H1 (cell line): ENCODE data around the gene ARID1B. TPM values are rescaled to one million over a fixed set of nuclear protein-coding genes. Genes with fewer than 3 reads are reported as not detected.

Experiments
- CTCF ChIA-PET: fragments of 300-600 bp; sonication (Branson Sonifier 250); formaldehyde crosslinking; loops from one replicate; lab custom pipeline; 2021; ENCODE audit not compliant: partially characterized antibody; lab: Charles Lee
- POLR2A ChIA-PET: fragments of 300-600 bp; sonication (Branson Sonifier 250); formaldehyde crosslinking; loops from one replicate; lab custom pipeline; 2021; ENCODE audit warnings: inconsistent platforms; ENCODE audit not compliant: partially characterized antibody; lab: Charles Lee
- DNase-seq, 2 experiments: peaks; one replicate each; pipeline versions ENCODE4 v3.0.0 to v3.0.0-alpha.2; 2010 to 2022; ENCODE audit warnings: low spot score in 2 of 2, low read depth in 1 of 2, mixed read lengths in 1 of 2
- FAIRE-seq: peaks from 2 replicates; lab custom pipeline; 2011; peaks lifted over from hg19 to GRCh38; lab: Jason Lieb, UNC
- H2AFZ ChIP-seq: 2 replicates; pipeline ENCODE4 v1.8.1; 2012; ENCODE audit warnings: low read length, inconsistent platforms
- H2AK5ac ChIP-seq: 2 replicates; pipeline ENCODE4 v1.6.1; 2013; ENCODE audit warnings: low read depth, low read length
- H2BK120ac ChIP-seq: replicated peaks from 2 replicates; pipeline ENCODE3; 2013; ENCODE audit warnings: low read depth, low read length, inconsistent platforms
- H2BK12ac ChIP-seq: 2 replicates; pipeline ENCODE4 v1.6.1; 2013; ENCODE audit warnings: low read depth, low read length
- H2BK15ac ChIP-seq: 2 replicates; pipeline ENCODE4 v1.6.1; 2013; ENCODE audit warnings: low read length
- H2BK20ac ChIP-seq: 2 replicates; pipeline ENCODE4 v1.6.1; 2013; ENCODE audit warnings: low read length
- H2BK5ac ChIP-seq: 2 replicates; pipeline ENCODE4 v1.6.1; 2013; ENCODE audit warnings: low read depth, low read length
- H3K14ac ChIP-seq: 2 replicates; pipeline ENCODE4 v1.6.1; 2013; ENCODE audit warnings: inconsistent platforms; ENCODE audit not compliant: insufficient read length
- H3K18ac ChIP-seq: 2 replicates; pipeline ENCODE4 v1.6.1; 2013; ENCODE audit warnings: low read length; ENCODE audit errors: extremely low read depth
- H3K23ac ChIP-seq: 2 replicates; pipeline ENCODE4 v1.6.1; 2013; ENCODE audit warnings: inconsistent platforms; ENCODE audit not compliant: insufficient read length
- H3K23me2 ChIP-seq: 2 replicates; pipeline ENCODE4 v1.6.1; 2013; ENCODE audit warnings: low read depth, low read length
- H3K27ac ChIP-seq: 2 replicates; pipeline ENCODE4 v1.6.1; 2011; ENCODE audit warnings: low read depth, low read length, inconsistent platforms
- H3K27me3 ChIP-seq, 4 experiments: replicated peaks in 1 of 4; 1 replicate in 1 of 4; 2 replicates in 3 of 4; pipeline versions ENCODE4 v1.6.1 to v1.8.1; 2011 to 2013; ENCODE audit warnings: low read length in 3 of 4, mild to moderate bottlenecking in 3 of 4, inconsistent platforms in 2 of 4, mixed read lengths in 2 of 4, moderate library complexity in 1 of 4; ENCODE audit not compliant: control insufficient read depth in 3 of 4, insufficient read depth in 3 of 4; ENCODE audit errors: extremely low read depth in 1 of 4
- H3K36me3 ChIP-seq, 4 experiments: 2 replicates each; pipeline versions ENCODE4 v1.6.1 to v1.8.1; 2011 to 2013; ENCODE audit warnings: mild to moderate bottlenecking in 4 of 4, low read length in 3 of 4, moderate library complexity in 2 of 4, control low read depth in 1 of 4, inconsistent platforms in 1 of 4; ENCODE audit not compliant: insufficient read depth in 4 of 4, control insufficient read depth in 2 of 4
- H3K4ac ChIP-seq: replicated peaks from 2 replicates; pipeline ENCODE3; 2013; ENCODE audit warnings: low read length, low read depth, mixed read lengths, inconsistent platforms; ENCODE audit not compliant: insufficient read length
- H3K4me1 ChIP-seq, 4 experiments: replicated peaks in 1 of 4; 1 replicate in 1 of 4; 2 replicates in 3 of 4; pipeline versions ENCODE4 v1.6.1 to v1.8.1; 2011 to 2013; ENCODE audit warnings: low read length in 3 of 4, inconsistent platforms in 2 of 4, mixed read lengths in 1 of 4; ENCODE audit not compliant: insufficient read depth in 4 of 4, control insufficient read depth in 3 of 4
- H3K4me2 ChIP-seq, 2 experiments: 2 replicates each; pipeline versions ENCODE4 v1.6.1 to v1.8.1; 2011 to 2013; ENCODE audit warnings: low read depth in 2 of 2, low read length in 2 of 2, control low read depth in 1 of 2, inconsistent platforms in 1 of 2, mild to moderate bottlenecking in 1 of 2; ENCODE audit not compliant: insufficient read depth in 1 of 2
- H3K4me3 ChIP-seq, 4 experiments: fragments of 200-600, 300-600 bp in 1 of 4; sonication (generic), shearing (Covaris generic), sonication (Bioruptor Twin) in 1 of 4; 2 replicates each; pipeline versions ENCODE4 v1.5.1 to v1.8.1; 2011 to 2016; ENCODE audit warnings: low read length in 4 of 4, low read depth in 3 of 4, control low read depth in 2 of 4, inconsistent platforms in 2 of 4, mild to moderate bottlenecking in 2 of 4, mixed read lengths in 1 of 4, moderate library complexity in 1 of 4; ENCODE audit not compliant: insufficient read depth in 2 of 4; ENCODE audit errors: extremely low read depth in 1 of 4
- H3K56ac ChIP-seq: replicated peaks from 2 replicates; pipeline ENCODE3; 2013; ENCODE audit warnings: low read depth, mild to moderate bottlenecking, mixed read lengths, low read length, inconsistent platforms; ENCODE audit not compliant: insufficient read length
- H3K79me1 ChIP-seq: 2 replicates; pipeline ENCODE4 v1.6.1; 2013; ENCODE audit warnings: low read depth, low read length, control low read depth
- H3K79me2 ChIP-seq, 2 experiments: 2 replicates each; pipeline versions ENCODE4 v1.6.1 to v1.8.1; 2012 to 2013; ENCODE audit warnings: low read length in 2 of 2, mild to moderate bottlenecking in 2 of 2, inconsistent platforms in 1 of 2; ENCODE audit not compliant: insufficient read depth in 2 of 2, control insufficient read depth in 1 of 2
- H3K9ac ChIP-seq, 4 experiments: replicated peaks in 1 of 4; 1 replicate in 1 of 4; 2 replicates in 3 of 4; pipeline versions ENCODE4 v1.6.1 to v1.8.1; 2011 to 2013; ENCODE audit warnings: low read depth in 3 of 4, low read length in 3 of 4, control low read depth in 2 of 4, mild to moderate bottlenecking in 2 of 4, moderate library complexity in 2 of 4, inconsistent platforms in 1 of 4; ENCODE audit errors: extremely low read depth in 1 of 4
- H3K9me3 ChIP-seq, 2 experiments: 2 replicates each; pipeline versions ENCODE4 v1.6.1 to v1.8.1; 2012 to 2013; ENCODE audit warnings: mild to moderate bottlenecking in 2 of 2, moderate library complexity in 2 of 2, control low read depth in 1 of 2, inconsistent platforms in 1 of 2, low read depth in 1 of 2, low read length in 1 of 2, mixed read lengths in 1 of 2; ENCODE audit not compliant: insufficient read depth in 2 of 2
- H4K20me1 ChIP-seq, 2 experiments: replicated peaks in 1 of 2; 2 replicates each; pipeline versions ENCODE3 to v1.8.1; 2011 to 2013; ENCODE audit warnings: inconsistent platforms in 2 of 2, low read length in 2 of 2, mild to moderate bottlenecking in 1 of 2; ENCODE audit not compliant: insufficient read depth in 2 of 2, control insufficient read depth in 1 of 2
- H4K5ac ChIP-seq: 2 replicates; pipeline ENCODE4 v1.6.1; 2013; ENCODE audit warnings: low read length, low read depth, mixed read lengths, inconsistent platforms; ENCODE audit not compliant: insufficient read length
- H4K8ac ChIP-seq: 2 replicates; pipeline ENCODE4 v1.8.0; 2013; ENCODE audit warnings: mild to moderate bottlenecking, moderate library complexity, low read length, inconsistent platforms; ENCODE audit not compliant: insufficient read depth; ENCODE audit errors: extremely low read depth
- H4K91ac ChIP-seq: replicated peaks from 2 replicates; pipeline ENCODE3; 2013; ENCODE audit warnings: low read length, mixed read lengths, inconsistent platforms; ENCODE audit not compliant: insufficient read length
- EZH2 ChIP-seq: fragments of 200-600 bp; sonication (generic); IDR thresholded peaks from 2 replicates; pipeline ENCODE4 v1.7.1; 2012; ENCODE audit warnings: low read depth, mild to moderate bottlenecking, moderate library complexity, low read length, inconsistent platforms; ENCODE audit not compliant: severe bottlenecking
- WGBS, 2 experiments: shearing (Covaris generic) in 1 of 2; methylation state at CpG; one replicate each; pipeline versions ENCODE4 v1.1.6 to v1.1.7; 2013 to 2015; ENCODE audit warnings: low lambda C conversion rate in 2 of 2, mixed read lengths in 2 of 2, inconsistent platforms in 1 of 2, low coverage in 1 of 2, missing lambda C conversion rate in 1 of 2; ENCODE audit not compliant: insufficient replicate concordance in 2 of 2, insufficient coverage in 1 of 2, insufficient read length in 1 of 2; ENCODE audit errors: extremely low coverage in 1 of 2, missing lambda C conversion rate in 1 of 2; 5-methylcytosine and 5-hydroxymethylcytosine counted together
- polyA plus RNA-seq, 7 experiments: library from polyadenylated mRNA; depleted of rRNA in 3 of 7; stranded (reverse) in 5 of 7; unstranded in 2 of 7; fragments of >200 nt in 5 of 7; fragments of 200-250 nt in 2 of 7; gene quantifications; 1 replicate in 5 of 7; 2 replicates in 1 of 7; 4 replicates in 1 of 7; pipeline versions ENCODE4 v1.2.1 to v1.2.3, GENCODE V29; 2011 to 2013; ENCODE audit warnings: missing spikeins in 2 of 7, mixed read lengths in 2 of 7
- total RNA-seq: library from RNA; stranded (reverse); fragmentation: NEBNext Ultra II Directional; extraction: Animal tissue kit (Norgen Biotek cat#: 25700); gene quantifications from 2 replicates; pipeline ENCODE4 v1.2.1, GENCODE V29; 2021

The ARID1B gene
- total and polyA plus RNA-seq, 2 of the 8 experiments (the other 6 are each of a cell fraction or from before 2014, with no cell fraction given), result 24.3 to 70.3 TPM

GRCh38 chr6:156747715-156748114, 29.5 kb upstream of the ARID1B start:
- CTCF ChIA-PET, result interaction anchor here (0.6 to 1.0 kb wide), 2 partner anchors 13 to 20 kb away, joined by 3 read pairs; no protein-coding TSS in a partner anchor
- Histone ChIP-seq H4K91ac (no peak overlapping the region), H2BK12ac (no peak overlapping the region), H4K5ac (no peak overlapping the region), H4K8ac (no peak overlapping the region), H3K4me1 (peaks cover 0 to 1% (median 0%) of the 10 kb centered on the region in 4 experiments; a peak in 2 of 7 replicates), H4K20me1 (no peaks in the 10 kb centered on the region), H2BK5ac (no peak overlapping the region), H3K14ac (no peak overlapping the region), H3K23ac (no peak overlapping the region), H3K18ac (no peak overlapping the region), H3K4me2 (no peak overlapping the region), H3K9ac (no peak overlapping the region; a peak in 1 of 7 replicates), H3K36me3 (no peaks in the 10 kb centered on the region), H3K27me3 (no peaks in the 10 kb centered on the region), H3K56ac (no peak overlapping the region), H3K79me2 (no peaks in the 10 kb centered on the region), H3K23me2 (no peaks in the 10 kb centered on the region), H2BK20ac (no peak overlapping the region), H2AFZ (no peak overlapping the region), H3K9me3 (no peaks in the 10 kb centered on the region)
- DNase-seq, result no peak
- FAIRE-seq, result no peak
- WGBS, 2 experiments, result 86% methylated on average over 3 of the region's 3 CpGs; no CpG with 5 or more reads in 1 of the 2 experiments
- POLR2A ChIA-PET, result no interaction called here
- no peak for TF ChIP-seq EZH2
- TF ChIP-seq, all 59 proteins: peak for 0
- Histone ChIP-seq H3K4me3 (no peak overlapping the region), H3K27ac (no peak overlapping the region), H3K4ac (no peak overlapping the region), H3K79me1 (no peaks in the 10 kb centered on the region), H2BK15ac (no peak overlapping the region), H2AK5ac (no peak overlapping the region), H2BK120ac (no peak overlapping the region)
